Myometrial cell (primary cell): ENCODE data around the gene RYR2. TPM values are rescaled to one million over a fixed set of nuclear protein-coding genes. Genes with fewer than 3 reads are reported as not detected.

ENCODE experiments used
- total RNA-seq: library from RNA; depleted of rRNA; stranded (reverse); fragments of >200 nt; gene quantifications from 2 replicates; pipeline ENCODE4 v1.2.3, GENCODE V29; 2015

The RYR2 gene
- not detected in 2 replicates for total RNA-seq

DNA sequence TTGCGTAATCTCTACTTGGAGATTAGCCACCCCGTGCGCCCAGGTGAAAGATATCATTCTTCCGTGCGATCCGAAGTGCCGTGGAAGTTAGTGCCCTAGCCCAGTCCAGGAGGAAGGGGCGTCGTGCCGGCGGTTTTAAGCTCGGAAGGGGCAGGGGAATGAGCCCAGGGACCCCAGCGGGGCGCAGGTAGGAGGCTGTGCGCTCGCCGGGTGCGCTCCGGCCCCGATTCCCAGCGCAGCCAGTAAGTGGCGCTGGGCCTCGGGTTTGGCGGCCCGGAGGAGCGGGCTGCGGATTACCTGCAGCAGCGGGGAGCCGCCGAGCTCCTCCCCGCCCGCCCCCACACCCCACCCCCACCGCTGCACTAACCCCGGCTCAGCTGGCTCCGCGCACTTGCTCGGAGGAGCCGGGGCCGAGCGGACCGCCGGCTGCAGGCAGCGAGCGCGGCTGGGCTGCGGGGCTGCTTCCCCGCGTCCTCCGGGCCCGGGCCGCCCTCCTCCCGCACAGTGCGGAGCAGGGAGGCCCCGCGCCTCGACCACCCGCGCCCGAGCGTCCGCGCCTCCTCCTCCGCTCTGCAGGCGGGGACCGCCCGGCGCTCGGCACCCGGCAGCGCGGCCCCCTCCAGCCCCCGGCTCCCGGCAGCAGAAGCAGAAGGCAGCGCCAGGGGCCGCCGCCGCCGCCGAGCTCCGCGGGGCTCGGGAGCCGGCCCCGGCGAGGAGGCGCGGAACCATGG lies at the start of gene RYR2:
Gene RYR2 (plus strand): TSS at position 390 of the 731 bp plus-strand sequence. CDS start 338 bp downstream, at position 728.

GRCh38 chr1:237004116-237004515 lies 37.9 kb upstream of the RYR2 start, which contains the start of gene MT1HL1:
Gene MT1HL1 (minus strand): TSS chr1:237004441. CDS start chr1:237004372, 69 bp downstream.

Other genes with a start within 250 kb of the RYR2 start
- 20.8 and 21.1 TPM in 2 replicates for gene MTR, start 246.9 kb upstream of the RYR2 start, total RNA-seq
- gene MT1HL1, start 37.7 kb upstream of the RYR2 start, total RNA-seq = not detected in 2 replicates